Liver (tissue), 9 donors: ENCODE measurements around the gene ZNF70. TPM values are rescaled to one million over a fixed set of nuclear protein-coding genes. Genes with fewer than 3 reads are reported as not detected.

ENCODE experiments used
- DNase-seq: peaks from one replicate; pipeline ENCODE4 v3.0.0-alpha.2; 2017; ENCODE audit warnings: low spot score
- H3K27ac ChIP-seq, 2 donors: one replicate each; pipeline ENCODE4 v1.7.0; 2013; ENCODE audit warnings: inconsistent platforms in 2 of 2, low read length in 2 of 2, control low read depth in 1 of 2, low read depth in 1 of 2, mild to moderate bottlenecking in 1 of 2
- H3K27me3 ChIP-seq, 4 donors: one replicate each; pipeline versions ENCODE4 v1.6.1 to v1.7.0; 2013; ENCODE audit warnings: low read length in 3 of 4, inconsistent platforms in 1 of 4, mild to moderate bottlenecking in 1 of 4, moderate library complexity in 1 of 4; ENCODE audit not compliant: control insufficient read depth in 4 of 4, insufficient read depth in 4 of 4
- H3K36me3 ChIP-seq, 4 donors: one replicate each; pipeline versions ENCODE4 v1.6.1 to v1.7.0; 2013; ENCODE audit warnings: low read length in 3 of 4, mild to moderate bottlenecking in 3 of 4, low read depth in 1 of 4, moderate library complexity in 1 of 4; ENCODE audit not compliant: control insufficient read depth in 4 of 4, insufficient read depth in 3 of 4
- H3K4me1 ChIP-seq, 4 donors: one replicate each; pipeline versions ENCODE4 v1.6.1 to v1.7.0; 2013; ENCODE audit warnings: low read length in 3 of 4, mild to moderate bottlenecking in 3 of 4, moderate library complexity in 1 of 4; ENCODE audit not compliant: control insufficient read depth in 4 of 4, insufficient read depth in 4 of 4
- H3K4me3 ChIP-seq, 3 donors: one replicate each; pipeline versions ENCODE4 v1.6.1 to v1.7.0; 2013; ENCODE audit warnings: low read length in 3 of 3, control low read depth in 1 of 3, low read depth in 1 of 3, mild to moderate bottlenecking in 1 of 3
- H3K9ac ChIP-seq, 2 donors: one replicate each; pipeline ENCODE4 v1.7.0; 2013; ENCODE audit warnings: low read length in 2 of 2, mild to moderate bottlenecking in 2 of 2, moderate library complexity in 2 of 2, control low read depth in 1 of 2, low read depth in 1 of 2
- H3K9me3 ChIP-seq, 4 donors: one replicate each; pipeline versions ENCODE4 v1.6.1 to v1.7.0; 2013; ENCODE audit warnings: low read length in 3 of 4; ENCODE audit not compliant: control insufficient read depth in 4 of 4
- EGR1 ChIP-seq, 2 donors: IDR thresholded peaks; 2 replicates each; pipeline ENCODE4 v1.6.1; 2016 to 2018; ENCODE audit warnings: antibody characterized with exemption in 2 of 2, low read depth in 2 of 2
- FOXA1 ChIP-seq: IDR thresholded peaks from 2 replicates; pipeline ENCODE4 v1.6.1; 2016; ENCODE audit warnings: antibody characterized with exemption
- FOXA2 ChIP-seq: IDR thresholded peaks from 2 replicates; pipeline ENCODE4 v1.6.1; 2016; ENCODE audit warnings: antibody characterized with exemption
- GABPA ChIP-seq, 2 donors: IDR thresholded peaks in 1 of 2; conservative IDR thresholded peaks in 1 of 2; 2 replicates each; pipeline ENCODE4 v1.6.1; 2016; ENCODE audit warnings: antibody characterized with exemption in 2 of 2, mild to moderate bottlenecking in 1 of 2, moderate library complexity in 1 of 2
- HNF4G ChIP-seq: IDR thresholded peaks from 2 replicates; pipeline ENCODE4 v1.6.1; 2016; ENCODE audit warnings: antibody characterized with exemption
- JUND ChIP-seq, 2 donors: IDR thresholded peaks; 2 replicates each; pipeline ENCODE4 v1.6.1; 2016; ENCODE audit warnings: antibody characterized with exemption in 2 of 2
- MAX ChIP-seq: IDR thresholded peaks from 2 replicates; pipeline ENCODE4 v1.6.1; 2016; ENCODE audit warnings: antibody characterized with exemption
- NR2F2 ChIP-seq: IDR thresholded peaks from 2 replicates; pipeline ENCODE4 v1.6.1; 2016; ENCODE audit warnings: antibody characterized with exemption
- RAD21 ChIP-seq, 2 donors: IDR thresholded peaks; 2 replicates each; pipeline ENCODE4 v1.6.1; 2016; ENCODE audit warnings: antibody characterized with exemption in 2 of 2, mild to moderate bottlenecking in 2 of 2
- REST ChIP-seq: IDR thresholded peaks from 2 replicates; pipeline ENCODE4 v1.6.1; 2016; ENCODE audit warnings: antibody characterized with exemption, mild to moderate bottlenecking
- RXRA ChIP-seq, 2 donors: IDR thresholded peaks; 2 replicates each; pipeline ENCODE4 v1.6.1; 2017 to 2018; ENCODE audit warnings: antibody characterized with exemption in 2 of 2, mild to moderate bottlenecking in 1 of 2
- SP1 ChIP-seq: IDR thresholded peaks from 2 replicates; pipeline ENCODE4 v1.6.1; 2018; ENCODE audit warnings: antibody characterized with exemption, mild to moderate bottlenecking
- TAF1 ChIP-seq: conservative IDR thresholded peaks from 2 replicates; pipeline ENCODE4 v1.6.1; 2016; ENCODE audit warnings: antibody characterized with exemption, mild to moderate bottlenecking
- YY1 ChIP-seq: IDR thresholded peaks from 2 replicates; pipeline ENCODE4 v1.6.1; 2016; ENCODE audit warnings: antibody characterized with exemption, mild to moderate bottlenecking
- ZBTB33 ChIP-seq: IDR thresholded peaks from 2 replicates; pipeline ENCODE4 v1.6.1; 2016; ENCODE audit warnings: antibody characterized with exemption
- WGBS: extraction: QIAGEN DNeasy Blood & Tissue Kit; methylation state at CpG from one replicate; pipeline ENCODE4 v1.1.7; 2013; 5-methylcytosine and 5-hydroxymethylcytosine counted together
- polyA plus RNA-seq, 2 donors: library from polyadenylated mRNA; stranded (reverse) in 1 of 2; unstranded in 1 of 2; fragments of 200-250 nt in 1 of 2; fragments of >200 nt in 1 of 2; fragmentation: Nextera tagmentation in 1 of 2; extraction: Ambion mirVana in 1 of 2; gene quantifications; one replicate each; pipeline versions ENCODE4 v1.2.1 to v1.2.3, GENCODE V29; 2013 to 2015
- total RNA-seq, 2 donors: library from RNA; depleted of rRNA; stranded (reverse); fragments of >200 nt; gene quantifications; one replicate each; pipeline ENCODE4 v1.2.3, GENCODE V29; 2014
- TF ChIP-seq, protein P1 (sequence below): IDR thresholded peaks from 2 replicates; pipeline ENCODE4 v1.6.1; 2016; ENCODE audit warnings: antibody characterized with exemption
- TF ChIP-seq, protein P2 (sequence below): fragments of 150-350 bp; IDR thresholded peaks from 2 replicates; pipeline ENCODE4 v1.5.1; 2017; ENCODE audit warnings: improper control_type of control experiment, low read depth, low read length; ENCODE audit not compliant: missing input control
- donor health status: healthy.
- donor health status: healthy.
- donor health status: healthy.
- donor health status: healthy.
- donor health status: healthy.

The ZNF70 gene
- total and polyA plus RNA-seq, 4 donors: 0.14 to 1.9 (median 0.68) TPM

- no peak for TF ChIP-seq SP1
- no peak for TF ChIP-seq RXRA (IDR thresholded peaks at IDR 0.05)
- TF ChIP-seq, protein P1, sequence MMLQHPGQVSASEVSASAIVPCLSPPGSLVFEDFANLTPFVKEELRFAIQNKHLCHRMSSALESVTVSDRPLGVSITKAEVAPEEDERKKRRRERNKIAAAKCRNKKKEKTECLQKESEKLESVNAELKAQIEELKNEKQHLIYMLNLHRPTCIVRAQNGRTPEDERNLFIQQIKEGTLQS: no peak
- TF ChIP-seq FOXA1: no peak
- no peak for TF ChIP-seq JUND (IDR thresholded peaks at IDR 0.05)
- TF ChIP-seq NR2F2: no peak
- TF ChIP-seq MAX: no peak
- TF ChIP-seq GABPA (IDR thresholded peaks at IDR 0.05 in 1 of 2, conservative IDR thresholded peaks at IDR 0.05 in 1 of 2): no peak
- no peak for TF ChIP-seq EGR1 (IDR thresholded peaks at IDR 0.05; ENCODE audit: low read depth in 2 of 2)
- TF ChIP-seq RAD21 (IDR thresholded peaks at IDR 0.05): no peak
- TF ChIP-seq YY1: no peak
- TF ChIP-seq TAF1: no peak
- TF ChIP-seq REST: no peak
- TF ChIP-seq HNF4G: no peak
- TF ChIP-seq, protein P2, sequence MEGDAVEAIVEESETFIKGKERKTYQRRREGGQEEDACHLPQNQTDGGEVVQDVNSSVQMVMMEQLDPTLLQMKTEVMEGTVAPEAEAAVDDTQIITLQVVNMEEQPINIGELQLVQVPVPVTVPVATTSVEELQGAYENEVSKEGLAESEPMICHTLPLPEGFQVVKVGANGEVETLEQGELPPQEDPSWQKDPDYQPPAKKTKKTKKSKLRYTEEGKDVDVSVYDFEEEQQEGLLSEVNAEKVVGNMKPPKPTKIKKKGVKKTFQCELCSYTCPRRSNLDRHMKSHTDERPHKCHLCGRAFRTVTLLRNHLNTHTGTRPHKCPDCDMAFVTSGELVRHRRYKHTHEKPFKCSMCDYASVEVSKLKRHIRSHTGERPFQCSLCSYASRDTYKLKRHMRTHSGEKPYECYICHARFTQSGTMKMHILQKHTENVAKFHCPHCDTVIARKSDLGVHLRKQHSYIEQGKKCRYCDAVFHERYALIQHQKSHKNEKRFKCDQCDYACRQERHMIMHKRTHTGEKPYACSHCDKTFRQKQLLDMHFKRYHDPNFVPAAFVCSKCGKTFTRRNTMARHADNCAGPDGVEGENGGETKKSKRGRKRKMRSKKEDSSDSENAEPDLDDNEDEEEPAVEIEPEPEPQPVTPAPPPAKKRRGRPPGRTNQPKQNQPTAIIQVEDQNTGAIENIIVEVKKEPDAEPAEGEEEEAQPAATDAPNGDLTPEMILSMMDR: no peak
- H3K36me3 ChIP-seq: peaks cover 0 to 6% (median 4%) of the 10 kb centered on the region in 4 donors
- 64% methylated on average over 23 of the region's 23 CpGs for WGBS
- no peak within 1 kb of the TSS for H3K9ac ChIP-seq
- H3K9me3 ChIP-seq: no peaks in the 10 kb centered on the region
- no peak within 1 kb of the TSS for H3K27ac ChIP-seq
- peak within 1 kb of the TSS in 1 of 3 donors; percentile 4 for H3K4me3 ChIP-seq
- no peaks in the 10 kb centered on the region for H3K27me3 ChIP-seq
- DNase-seq: no peak
- peaks cover 16 to 38% (median 30%) of the 10 kb centered on the region in 4 donors for H3K4me1 ChIP-seq
Observed at GRCh38 chr22:23762842-23763578, 12.1 kb upstream of the ZNF70 start, which contains the start of gene C22orf15. Gene C22orf15, plus strand, starts transcription at chr22:23762990. Its CDS starts 317 bp downstream, at chr22:23763307.

- no peak for DNase-seq
- peaks cover 8 to 16% (median 13%) of the 10 kb centered on the region in 4 donors for H3K4me1 ChIP-seq
- WGBS: 87% methylated on average over 6 of the region's 6 CpGs
- H3K27me3 ChIP-seq: no peaks in the 10 kb centered on the region
- H3K9ac ChIP-seq: no peak overlapping the region
- no peaks in the 10 kb centered on the region for H3K9me3 ChIP-seq
- H3K4me3 ChIP-seq: no peak overlapping the region
- peaks cover 0 to 6% (median 4%) of the 10 kb centered on the region in 4 donors for H3K36me3 ChIP-seq
- H3K27ac ChIP-seq: no peak overlapping the region
- TF ChIP-seq FOXA2: no peak
- TF ChIP-seq ZBTB33: no peak
- no peak for TF ChIP-seq GABPA (IDR thresholded peaks at IDR 0.05 in 1 of 2, conservative IDR thresholded peaks at IDR 0.05 in 1 of 2)
- TF ChIP-seq RAD21 (IDR thresholded peaks at IDR 0.05): no peak
- TF ChIP-seq TAF1: no peak
- TF ChIP-seq, protein P1: no peak
- TF ChIP-seq, protein P2: no peak
- no peak for TF ChIP-seq YY1
- no peak for TF ChIP-seq FOXA1
- no peak for TF ChIP-seq MAX
- no peak for TF ChIP-seq SP1
- no peak for TF ChIP-seq HNF4G
- TF ChIP-seq EGR1 (IDR thresholded peaks at IDR 0.05; ENCODE audit: low read depth in 2 of 2): no peak
- no peak for TF ChIP-seq RXRA (IDR thresholded peaks at IDR 0.05)
- TF ChIP-seq NR2F2: no peak
Observed at GRCh38 chr22:23760056-23760455, 9.1 kb upstream of the ZNF70 start.
